ENCODE measurements around the gene PRR12.

The PRR12 gene

DNA sequence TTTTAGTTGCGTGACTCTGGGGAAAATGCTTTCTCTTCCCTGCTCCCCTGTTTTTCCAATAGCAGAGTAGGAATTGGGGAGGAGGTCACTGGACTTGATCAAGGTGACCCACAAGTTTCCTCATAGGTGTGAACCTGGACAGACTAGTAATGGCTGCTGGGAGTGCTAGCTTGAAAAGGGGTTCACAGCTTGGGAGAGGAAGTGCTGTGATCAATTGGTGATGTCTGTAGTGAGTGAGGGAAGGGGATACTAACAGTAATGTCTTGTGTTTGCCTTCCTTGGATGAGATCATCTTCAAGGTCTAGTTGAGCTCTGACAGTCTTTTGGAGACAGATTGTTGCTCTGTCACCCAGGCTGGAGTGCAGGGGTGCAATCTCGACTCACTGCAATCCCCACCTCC is 76.5 kb downstream of the PRR12 start:
- TF ChIP-seq FOXP2 (optimal IDR thresholded peaks at IDR 0.05; ENCODE audit: borderline replicate concordance, extremely low read depth, extremely low read length, insufficient read depth) (no peak), SIN3A (IDR thresholded peaks at IDR 0.05; ENCODE audit: borderline replicate concordance, insufficient read depth, low read length) (no peak), POLR2AphosphoS5 (IDR thresholded peaks at IDR 0.05; ENCODE audit: low read depth, low read length) (no peak), TAF1 (IDR thresholded peaks at IDR 0.05; ENCODE audit: borderline replicate concordance, insufficient read depth, low read length) (no peak)
- TF ChIP-seq, protein P1, sequence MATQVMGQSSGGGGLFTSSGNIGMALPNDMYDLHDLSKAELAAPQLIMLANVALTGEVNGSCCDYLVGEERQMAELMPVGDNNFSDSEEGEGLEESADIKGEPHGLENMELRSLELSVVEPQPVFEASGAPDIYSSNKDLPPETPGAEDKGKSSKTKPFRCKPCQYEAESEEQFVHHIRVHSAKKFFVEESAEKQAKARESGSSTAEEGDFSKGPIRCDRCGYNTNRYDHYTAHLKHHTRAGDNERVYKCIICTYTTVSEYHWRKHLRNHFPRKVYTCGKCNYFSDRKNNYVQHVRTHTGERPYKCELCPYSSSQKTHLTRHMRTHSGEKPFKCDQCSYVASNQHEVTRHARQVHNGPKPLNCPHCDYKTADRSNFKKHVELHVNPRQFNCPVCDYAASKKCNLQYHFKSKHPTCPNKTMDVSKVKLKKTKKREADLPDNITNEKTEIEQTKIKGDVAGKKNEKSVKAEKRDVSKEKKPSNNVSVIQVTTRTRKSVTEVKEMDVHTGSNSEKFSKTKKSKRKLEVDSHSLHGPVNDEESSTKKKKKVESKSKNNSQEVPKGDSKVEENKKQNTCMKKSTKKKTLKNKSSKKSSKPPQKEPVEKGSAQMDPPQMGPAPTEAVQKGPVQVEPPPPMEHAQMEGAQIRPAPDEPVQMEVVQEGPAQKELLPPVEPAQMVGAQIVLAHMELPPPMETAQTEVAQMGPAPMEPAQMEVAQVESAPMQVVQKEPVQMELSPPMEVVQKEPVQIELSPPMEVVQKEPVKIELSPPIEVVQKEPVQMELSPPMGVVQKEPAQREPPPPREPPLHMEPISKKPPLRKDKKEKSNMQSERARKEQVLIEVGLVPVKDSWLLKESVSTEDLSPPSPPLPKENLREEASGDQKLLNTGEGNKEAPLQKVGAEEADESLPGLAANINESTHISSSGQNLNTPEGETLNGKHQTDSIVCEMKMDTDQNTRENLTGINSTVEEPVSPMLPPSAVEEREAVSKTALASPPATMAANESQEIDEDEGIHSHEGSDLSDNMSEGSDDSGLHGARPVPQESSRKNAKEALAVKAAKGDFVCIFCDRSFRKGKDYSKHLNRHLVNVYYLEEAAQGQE (IDR thresholded peaks at IDR 0.05; ENCODE audit: insufficient read depth in 1 of 2, low read depth in 2 of 2, low read length in 2 of 2): no peak

DNA sequence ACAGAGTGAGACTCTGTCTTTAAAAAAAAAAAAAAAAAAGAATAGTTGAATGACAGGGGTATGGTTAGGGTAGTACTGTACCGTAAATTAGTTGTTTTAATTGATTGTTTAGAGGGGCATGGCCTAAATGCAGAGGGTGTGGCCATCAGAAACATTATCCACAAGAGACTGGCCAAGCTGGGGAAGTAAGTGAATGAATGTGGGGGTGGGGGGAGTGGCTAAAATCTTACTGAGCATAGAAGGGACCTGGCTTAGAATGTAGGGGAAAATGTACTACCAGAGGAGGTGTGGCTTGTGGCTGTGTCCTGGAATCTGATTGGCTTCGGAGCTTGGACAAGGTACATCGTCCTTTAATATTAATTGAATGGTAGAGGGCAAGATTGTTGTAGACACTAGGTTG is 78.5 kb downstream of the PRR12 start:
- TF ChIP-seq TAF1 (IDR thresholded peaks at IDR 0.05; ENCODE audit: borderline replicate concordance, insufficient read depth, low read length) (no peak), POLR2AphosphoS5 (IDR thresholded peaks at IDR 0.05; ENCODE audit: low read depth, low read length) (no peak), SIN3A (IDR thresholded peaks at IDR 0.05; ENCODE audit: borderline replicate concordance, insufficient read depth, low read length) (no peak), FOXP2 (optimal IDR thresholded peaks at IDR 0.05; ENCODE audit: borderline replicate concordance, extremely low read depth, extremely low read length, insufficient read depth) (no peak)
- TF ChIP-seq, protein P1 (IDR thresholded peaks at IDR 0.05; ENCODE audit: insufficient read depth in 1 of 2, low read depth in 2 of 2, low read length in 2 of 2): no peak

DNA sequence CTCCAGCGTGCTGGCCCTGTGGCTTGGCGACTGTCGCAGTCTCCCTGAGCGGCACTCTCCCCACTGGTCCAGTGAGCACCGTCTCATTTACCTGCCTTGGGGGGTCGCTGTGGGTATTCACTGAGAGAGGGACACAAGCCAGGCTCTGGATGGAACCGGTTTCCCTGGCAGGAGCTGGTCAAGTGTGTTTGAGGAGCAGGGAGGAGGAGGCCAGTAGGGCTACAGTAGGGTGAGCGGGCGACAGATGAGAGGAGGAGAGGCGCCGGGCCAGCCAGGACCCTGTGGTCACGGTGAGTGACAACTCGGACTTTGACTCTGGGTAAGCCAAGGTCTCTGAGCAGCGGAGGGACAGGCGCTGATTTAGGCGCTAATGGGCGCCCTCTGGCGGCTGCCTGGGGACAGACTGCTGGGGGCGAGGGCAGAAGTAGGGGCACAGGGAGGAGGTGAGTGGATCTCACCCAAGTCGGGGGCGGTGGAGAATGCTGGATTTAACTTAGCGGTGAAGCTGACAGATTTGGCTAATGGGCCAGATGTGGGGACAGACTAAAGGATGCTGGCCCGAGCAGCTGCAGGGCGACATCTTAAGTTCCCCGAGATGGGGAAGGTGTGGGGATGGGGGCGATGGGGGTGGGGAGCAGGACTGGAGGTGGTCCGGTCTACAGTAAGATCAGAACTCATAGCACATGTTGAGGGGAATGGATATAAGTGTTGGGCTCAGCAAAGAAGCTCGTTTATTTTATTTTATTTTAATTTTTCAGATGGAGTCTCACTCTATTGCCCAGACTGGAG is 81.3 kb downstream of the PRR12 start:
- TF ChIP-seq, protein P1 (IDR thresholded peaks at IDR 0.05; ENCODE audit: insufficient read depth in 1 of 2, low read depth in 2 of 2, low read length in 2 of 2): no peak
- TF ChIP-seq FOXP2 (optimal IDR thresholded peaks at IDR 0.05; ENCODE audit: borderline replicate concordance, extremely low read depth, extremely low read length, insufficient read depth): no peak
- no peak for TF ChIP-seq SIN3A (IDR thresholded peaks at IDR 0.05; ENCODE audit: borderline replicate concordance, insufficient read depth, low read length)
- TF ChIP-seq TAF1 (IDR thresholded peaks at IDR 0.05; ENCODE audit: borderline replicate concordance, insufficient read depth, low read length): no peak
- no peak for TF ChIP-seq POLR2AphosphoS5 (IDR thresholded peaks at IDR 0.05; ENCODE audit: low read depth, low read length)
